ENCODE results near the gene PHF11.

The PHF11 gene

DNA sequence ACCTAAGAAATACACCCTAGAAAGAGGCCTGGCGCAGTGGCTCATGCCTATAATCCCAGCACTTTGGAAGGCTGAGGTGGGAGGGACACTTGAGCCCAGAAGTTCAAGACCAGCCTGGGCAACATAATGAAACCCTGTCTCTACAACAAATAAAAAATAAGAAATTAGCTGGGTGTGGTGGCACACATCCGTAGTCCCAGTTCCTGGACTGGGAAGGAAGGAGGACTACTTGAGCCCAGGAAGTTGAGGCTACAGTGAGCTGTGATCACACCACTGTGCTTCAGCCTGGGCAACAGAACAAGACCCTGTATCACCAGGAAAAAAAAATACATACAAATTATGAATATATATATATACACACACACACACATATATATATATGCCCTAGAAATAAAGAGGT, 42.7 kb downstream of the PHF11 start:
- no peaks in the 10 kb centered on the region for H3K27me3 ChIP-seq (ENCODE audit: insufficient read depth, low read depth)
- H4K20me1 ChIP-seq (ENCODE audit: insufficient read depth), result no peaks in the 10 kb centered on the region
- H3K36me3 ChIP-seq (ENCODE audit: insufficient read depth), result no peaks in the 10 kb centered on the region
- H2AFZ ChIP-seq (ENCODE audit: low read depth), result no peak overlapping the region
- no peak overlapping the region for H3K9ac ChIP-seq
- TF ChIP-seq, protein P1, sequence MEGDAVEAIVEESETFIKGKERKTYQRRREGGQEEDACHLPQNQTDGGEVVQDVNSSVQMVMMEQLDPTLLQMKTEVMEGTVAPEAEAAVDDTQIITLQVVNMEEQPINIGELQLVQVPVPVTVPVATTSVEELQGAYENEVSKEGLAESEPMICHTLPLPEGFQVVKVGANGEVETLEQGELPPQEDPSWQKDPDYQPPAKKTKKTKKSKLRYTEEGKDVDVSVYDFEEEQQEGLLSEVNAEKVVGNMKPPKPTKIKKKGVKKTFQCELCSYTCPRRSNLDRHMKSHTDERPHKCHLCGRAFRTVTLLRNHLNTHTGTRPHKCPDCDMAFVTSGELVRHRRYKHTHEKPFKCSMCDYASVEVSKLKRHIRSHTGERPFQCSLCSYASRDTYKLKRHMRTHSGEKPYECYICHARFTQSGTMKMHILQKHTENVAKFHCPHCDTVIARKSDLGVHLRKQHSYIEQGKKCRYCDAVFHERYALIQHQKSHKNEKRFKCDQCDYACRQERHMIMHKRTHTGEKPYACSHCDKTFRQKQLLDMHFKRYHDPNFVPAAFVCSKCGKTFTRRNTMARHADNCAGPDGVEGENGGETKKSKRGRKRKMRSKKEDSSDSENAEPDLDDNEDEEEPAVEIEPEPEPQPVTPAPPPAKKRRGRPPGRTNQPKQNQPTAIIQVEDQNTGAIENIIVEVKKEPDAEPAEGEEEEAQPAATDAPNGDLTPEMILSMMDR (conservative IDR thresholded peaks at IDR 0.05; ENCODE audit: low read depth, low read length), result no peak
- no peaks in the 10 kb centered on the region for H3K79me2 ChIP-seq (ENCODE audit: insufficient read depth, low read depth)
- no peak overlapping the region for H3K4me2 ChIP-seq
- peaks cover 29% of the 10 kb centered on the region for H3K4me1 ChIP-seq (ENCODE audit: low read depth, poor library complexity, severe bottlenecking)
- no peak overlapping the region for H3K27ac ChIP-seq
- H3K4me3 ChIP-seq (IDR thresholded peaks at IDR 0.05; ENCODE audit: insufficient read depth, low read depth, low read length), result no peak overlapping the region

DNA sequence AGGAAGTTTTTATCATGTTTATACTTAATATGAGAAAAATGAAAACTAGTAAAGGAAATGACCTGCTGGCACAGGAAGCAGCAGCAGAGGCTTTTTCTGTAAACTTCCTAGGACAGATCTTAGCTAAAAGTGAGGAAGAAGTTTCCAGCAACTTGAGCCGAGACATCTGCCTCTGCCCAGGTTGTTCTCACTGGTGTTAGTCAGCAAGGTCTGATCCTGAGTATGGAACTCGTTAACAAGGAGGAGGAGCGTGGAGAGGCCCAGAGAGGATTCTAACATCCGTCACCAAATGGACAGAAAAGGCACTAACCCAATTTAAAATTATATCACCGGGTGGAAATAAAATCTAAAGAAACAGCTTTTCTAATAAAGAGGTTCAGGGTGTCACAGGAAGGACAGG, 43.6 kb downstream of the PHF11 start:
- Histone ChIP-seq H3K27me3 (ENCODE audit: insufficient read depth, low read depth) (no peaks in the 10 kb centered on the region), H3K4me1 (ENCODE audit: low read depth, poor library complexity, severe bottlenecking) (peaks cover 28% of the 10 kb centered on the region), H4K20me1 (ENCODE audit: insufficient read depth) (no peaks in the 10 kb centered on the region), H2AFZ (ENCODE audit: low read depth) (no peak overlapping the region), H3K79me2 (ENCODE audit: insufficient read depth, low read depth) (no peaks in the 10 kb centered on the region), H3K9ac (no peak overlapping the region), H3K27ac (peak overlapping the region; percentile 94; the same call in 1 of the 2 replicates), H3K4me3 (IDR thresholded peaks at IDR 0.05; ENCODE audit: insufficient read depth, low read depth, low read length) (no peak overlapping the region), H3K36me3 (ENCODE audit: insufficient read depth) (no peaks in the 10 kb centered on the region), H3K4me2 (no peak overlapping the region; the same call in 1 of the 2 replicates)
- TF ChIP-seq, protein P1 (conservative IDR thresholded peaks at IDR 0.05; ENCODE audit: low read depth, low read length), result no peak

DNA sequence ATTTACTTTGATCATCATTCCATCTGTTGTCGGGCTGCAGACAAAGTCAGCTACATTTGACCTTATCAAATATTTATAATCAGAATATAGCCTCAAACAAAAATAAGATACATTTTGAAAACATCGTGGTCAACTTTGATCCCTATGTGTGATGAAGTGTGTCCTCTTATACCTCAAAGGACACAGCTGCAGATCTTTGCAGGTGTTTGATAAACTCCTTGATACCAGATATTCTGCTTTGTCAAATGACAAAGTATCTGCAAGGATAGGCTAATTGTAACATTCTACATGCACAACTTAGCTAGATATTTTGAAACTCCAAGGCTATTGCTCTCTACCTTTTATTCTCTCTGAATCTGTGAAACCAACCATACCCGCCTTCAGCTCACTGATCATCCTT, 44.0 kb downstream of the PHF11 start:
- Histone ChIP-seq H3K9ac (peak overlapping the region; percentile 81; the same call in 1 of the 2 replicates), H2AFZ (ENCODE audit: low read depth) (peak overlapping the region; percentile 62), H3K79me2 (ENCODE audit: insufficient read depth, low read depth) (no peaks in the 10 kb centered on the region), H3K27me3 (ENCODE audit: insufficient read depth, low read depth) (no peaks in the 10 kb centered on the region), H3K27ac (peak overlapping the region; percentile 94), H3K4me1 (ENCODE audit: low read depth, poor library complexity, severe bottlenecking) (peaks cover 28% of the 10 kb centered on the region), H3K4me2 (peak overlapping the region; percentile 58), H3K4me3 (IDR thresholded peaks at IDR 0.05; ENCODE audit: insufficient read depth, low read depth, low read length) (no peak overlapping the region), H3K36me3 (ENCODE audit: insufficient read depth) (no peaks in the 10 kb centered on the region), H4K20me1 (ENCODE audit: insufficient read depth) (no peaks in the 10 kb centered on the region)
- TF ChIP-seq, protein P1 (conservative IDR thresholded peaks at IDR 0.05; ENCODE audit: low read depth, low read length), result no peak

DNA sequence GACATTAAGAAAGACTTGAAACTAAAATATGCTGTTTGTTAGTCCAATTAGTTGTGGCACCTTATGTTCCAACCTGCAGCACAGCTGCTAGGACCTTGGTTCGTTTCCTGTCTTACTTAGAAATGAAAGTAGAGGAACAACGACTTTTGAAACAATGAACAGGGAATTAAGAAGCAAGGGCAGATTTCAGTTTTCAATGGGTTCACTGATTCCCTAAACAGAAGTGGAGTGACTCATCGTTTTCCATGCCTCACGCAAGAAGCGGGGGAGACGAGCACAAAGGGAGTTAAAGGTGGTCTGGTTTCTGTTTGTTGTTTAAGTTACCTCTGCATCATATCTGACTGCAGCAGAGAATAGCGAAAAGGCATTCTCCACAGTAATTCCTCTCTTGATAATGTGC, 44.8 kb downstream of the PHF11 start:
- Histone ChIP-seq H3K4me3 (IDR thresholded peaks at IDR 0.05; ENCODE audit: insufficient read depth, low read depth, low read length) (no peak overlapping the region), H3K4me1 (ENCODE audit: low read depth, poor library complexity, severe bottlenecking) (peaks cover 28% of the 10 kb centered on the region), H3K9ac (peak overlapping the region; percentile 81), H3K27ac (peak overlapping the region; percentile 94), H4K20me1 (ENCODE audit: insufficient read depth) (no peaks in the 10 kb centered on the region), H2AFZ (ENCODE audit: low read depth) (peak overlapping the region; percentile 62), H3K36me3 (ENCODE audit: insufficient read depth) (no peaks in the 10 kb centered on the region), H3K27me3 (ENCODE audit: insufficient read depth, low read depth) (no peaks in the 10 kb centered on the region), H3K4me2 (peak overlapping the region; percentile 58), H3K79me2 (ENCODE audit: insufficient read depth, low read depth) (no peaks in the 10 kb centered on the region)
- TF ChIP-seq, protein P1 (conservative IDR thresholded peaks at IDR 0.05; ENCODE audit: low read depth, low read length), result no peak
